Trophoblast cell (in vitro differentiated cells and primary cell): ENCODE results near the gene VWCE.

ENCODE experiments used
- DNase-seq, 2 donors: peaks; one replicate each; pipeline ENCODE4 v3.0.0-alpha.2; 2016
- H2AFZ ChIP-seq: 2 replicates; pipeline ENCODE4 v1.6.1; 2013; ENCODE audit warnings: low read length, moderate library complexity, mild to moderate bottlenecking; ENCODE audit not compliant: insufficient read depth, poor library complexity
- H2AK5ac ChIP-seq: 2 replicates; pipeline ENCODE4 v1.6.1; 2013; ENCODE audit warnings: mild to moderate bottlenecking, low read length
- H2BK120ac ChIP-seq: 2 replicates; pipeline ENCODE4 v1.6.1; 2013; ENCODE audit warnings: low read length, mild to moderate bottlenecking, moderate library complexity; ENCODE audit not compliant: insufficient read depth, poor library complexity
- H2BK12ac ChIP-seq: 2 replicates; pipeline ENCODE4 v1.6.1; 2013; ENCODE audit warnings: mild to moderate bottlenecking, low read length, moderate library complexity
- H2BK5ac ChIP-seq: 2 replicates; pipeline ENCODE4 v1.6.1; 2013; ENCODE audit warnings: low read length, low read depth, moderate library complexity, mild to moderate bottlenecking; ENCODE audit not compliant: poor library complexity
- H3K14ac ChIP-seq: 2 replicates; pipeline ENCODE4 v1.6.1; 2013; ENCODE audit warnings: mild to moderate bottlenecking, low read length
- H3K18ac ChIP-seq: 2 replicates; pipeline ENCODE4 v1.6.1; 2013; ENCODE audit warnings: mild to moderate bottlenecking, low read length
- H3K23ac ChIP-seq: 2 replicates; pipeline ENCODE4 v1.6.1; 2013; ENCODE audit warnings: low read length
- H3K27ac ChIP-seq: 2 replicates; pipeline ENCODE4 v1.5.1; 2013; ENCODE audit warnings: low read depth, mild to moderate bottlenecking, inconsistent platforms, low read length, moderate library complexity
- H3K27me3 ChIP-seq: 2 replicates; pipeline ENCODE4 v1.6.1; 2013; ENCODE audit warnings: inconsistent platforms, mild to moderate bottlenecking, low read length, moderate library complexity; ENCODE audit not compliant: insufficient read depth
- H3K36me3 ChIP-seq, 2 experiments: 1 replicate in 1 of 2; 2 replicates in 1 of 2; pipeline ENCODE4 v1.6.1; 2013; ENCODE audit warnings: low read length in 2 of 2, mild to moderate bottlenecking in 2 of 2, moderate library complexity in 1 of 2; ENCODE audit not compliant: insufficient read depth in 2 of 2, control insufficient read depth in 1 of 2
- H3K4ac ChIP-seq: 2 replicates; pipeline ENCODE4 v1.6.1; 2013; ENCODE audit warnings: low read depth, mild to moderate bottlenecking, low read length, moderate library complexity
- H3K4me1 ChIP-seq, 2 experiments: 1 replicate in 1 of 2; 2 replicates in 1 of 2; pipeline ENCODE4 v1.6.1; 2013; ENCODE audit warnings: low read length in 2 of 2, mild to moderate bottlenecking in 2 of 2, moderate library complexity in 1 of 2; ENCODE audit not compliant: insufficient read depth in 2 of 2, control insufficient read depth in 1 of 2
- H3K4me2 ChIP-seq: 2 replicates; pipeline ENCODE4 v1.6.1; 2013; ENCODE audit warnings: inconsistent platforms, mild to moderate bottlenecking, low read length, moderate library complexity
- H3K4me3 ChIP-seq: 2 replicates; pipeline ENCODE4 v1.5.1; 2013; ENCODE audit warnings: mild to moderate bottlenecking, low read depth, low read length, inconsistent platforms
- H3K79me1 ChIP-seq: one replicate; pipeline ENCODE4 v1.6.1; 2013; ENCODE audit warnings: low read length
- H3K79me2 ChIP-seq: 2 replicates; pipeline ENCODE4 v1.6.1; 2013; ENCODE audit warnings: low read length, mild to moderate bottlenecking; ENCODE audit not compliant: control insufficient read depth, insufficient read depth, poor library complexity
- H3K9ac ChIP-seq: 2 replicates; pipeline ENCODE4 v1.6.1; 2013; ENCODE audit warnings: mild to moderate bottlenecking, low read length
- H3K9me3 ChIP-seq: 2 replicates; pipeline ENCODE4 v1.6.1; 2013; ENCODE audit warnings: low read depth, mild to moderate bottlenecking, control low read depth, inconsistent platforms, low read length; ENCODE audit not compliant: insufficient read depth
- H4K12ac ChIP-seq: 2 replicates; pipeline ENCODE4 v1.6.1; 2013; ENCODE audit warnings: low read depth, mild to moderate bottlenecking, low read length, moderate library complexity
- H4K8ac ChIP-seq: 2 replicates; pipeline ENCODE4 v1.6.1; 2013; ENCODE audit warnings: low read depth, mild to moderate bottlenecking, low read length, moderate library complexity
- H4K91ac ChIP-seq: one replicate; pipeline ENCODE4 v1.6.1; 2013; ENCODE audit warnings: low read depth, mild to moderate bottlenecking, low read length, moderate library complexity
- WGBS: extraction: QIAGEN DNeasy Blood & Tissue Kit; methylation state at CpG from one replicate; pipeline ENCODE4 v1.1.7; 2013; ENCODE audit warnings: missing lambda C conversion rate; ENCODE audit not compliant: insufficient read length, insufficient coverage; ENCODE audit errors: extremely low coverage; 5-methylcytosine and 5-hydroxymethylcytosine counted together

The VWCE gene

DNA sequence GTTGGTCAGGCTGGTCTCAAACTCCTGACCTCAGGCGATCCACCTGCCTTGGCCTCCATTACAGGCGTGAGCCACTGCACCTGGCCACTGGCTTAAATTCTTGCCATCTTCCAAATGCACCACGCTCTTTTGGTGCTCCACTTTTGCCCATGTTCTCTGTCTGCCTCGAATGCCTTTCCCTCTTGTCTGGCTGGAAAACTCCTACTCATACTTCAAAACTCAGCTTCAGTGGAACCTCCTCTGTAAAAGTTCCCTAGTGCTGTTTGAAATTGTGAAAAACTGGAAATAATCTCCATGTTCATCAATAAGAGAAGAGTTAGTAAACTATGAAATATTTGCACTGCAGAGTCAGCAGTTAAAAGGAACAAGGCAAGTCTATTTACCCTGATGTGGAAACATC, 11.5 kb downstream of the VWCE start:
- H3K4me3 ChIP-seq = no peak overlapping the region
- no peak overlapping the region for H2BK120ac ChIP-seq
- no peaks in the 10 kb centered on the region for H3K79me1 ChIP-seq
- H3K27ac ChIP-seq = no peak overlapping the region
- H3K9ac ChIP-seq = no peak overlapping the region
- no peak overlapping the region for H2AK5ac ChIP-seq
- DNase-seq = peak in 1 of 2 donors; percentile 42
- H3K4me1 ChIP-seq = peaks cover 3 to 5% of the 10 kb centered on the region in 2 experiments
- no peak overlapping the region for H3K4ac ChIP-seq
- no peak overlapping the region for H4K8ac ChIP-seq
- no peak overlapping the region for H2BK5ac ChIP-seq
- no peak overlapping the region for H2AFZ ChIP-seq
- no peak overlapping the region for H3K18ac ChIP-seq
- peaks cover 4% of the 10 kb centered on the region for H3K9me3 ChIP-seq
- H3K36me3 ChIP-seq = peaks cover 11 to 18% of the 10 kb centered on the region in 2 experiments
- H3K23ac ChIP-seq = no peak overlapping the region
- H3K27me3 ChIP-seq = no peaks in the 10 kb centered on the region
- no peak overlapping the region for H4K91ac ChIP-seq
- H2BK12ac ChIP-seq = no peak overlapping the region
- no peak overlapping the region for H3K14ac ChIP-seq
- WGBS = no CpG with 5 or more reads among the region's 4 CpGs
- no peak overlapping the region for H3K4me2 ChIP-seq
- H4K12ac ChIP-seq = no peak overlapping the region
- no peaks in the 10 kb centered on the region for H3K79me2 ChIP-seq

- H3K36me3 ChIP-seq = peaks cover 8 to 16% of the 10 kb centered on the region in 2 experiments
- H2BK5ac ChIP-seq = no peak overlapping the region
- no peak overlapping the region for H2AFZ ChIP-seq
- H3K79me1 ChIP-seq = no peaks in the 10 kb centered on the region
- no peak overlapping the region for H2BK120ac ChIP-seq
- no peak overlapping the region for H4K91ac ChIP-seq
- H3K23ac ChIP-seq = no peak overlapping the region
- H4K12ac ChIP-seq = no peak overlapping the region
- H2BK12ac ChIP-seq = no peak overlapping the region
- no peak overlapping the region for H3K18ac ChIP-seq
- H3K9ac ChIP-seq = no peak overlapping the region
- no peaks in the 10 kb centered on the region for H3K27me3 ChIP-seq
- H3K14ac ChIP-seq = no peak overlapping the region
- peak overlapping the region; percentile 47 for H3K4me2 ChIP-seq
- H3K4me1 ChIP-seq = peaks cover 7 to 11% of the 10 kb centered on the region in 2 experiments
- no peak overlapping the region for H3K27ac ChIP-seq
- WGBS = no CpG with 5 or more reads among the region's 35 CpGs
- H3K9me3 ChIP-seq = peaks cover 4% of the 10 kb centered on the region
- no peak overlapping the region for H3K4ac ChIP-seq
- H3K4me3 ChIP-seq = no peak overlapping the region
- no peaks in the 10 kb centered on the region for H3K79me2 ChIP-seq
- H2AK5ac ChIP-seq = no peak overlapping the region
- DNase-seq = peak; percentile 79 to 86
- H4K8ac ChIP-seq = no peak overlapping the region
Measured at GRCh38 chr11:61281581-61282250, 13.4 kb downstream of the VWCE start.

DNA sequence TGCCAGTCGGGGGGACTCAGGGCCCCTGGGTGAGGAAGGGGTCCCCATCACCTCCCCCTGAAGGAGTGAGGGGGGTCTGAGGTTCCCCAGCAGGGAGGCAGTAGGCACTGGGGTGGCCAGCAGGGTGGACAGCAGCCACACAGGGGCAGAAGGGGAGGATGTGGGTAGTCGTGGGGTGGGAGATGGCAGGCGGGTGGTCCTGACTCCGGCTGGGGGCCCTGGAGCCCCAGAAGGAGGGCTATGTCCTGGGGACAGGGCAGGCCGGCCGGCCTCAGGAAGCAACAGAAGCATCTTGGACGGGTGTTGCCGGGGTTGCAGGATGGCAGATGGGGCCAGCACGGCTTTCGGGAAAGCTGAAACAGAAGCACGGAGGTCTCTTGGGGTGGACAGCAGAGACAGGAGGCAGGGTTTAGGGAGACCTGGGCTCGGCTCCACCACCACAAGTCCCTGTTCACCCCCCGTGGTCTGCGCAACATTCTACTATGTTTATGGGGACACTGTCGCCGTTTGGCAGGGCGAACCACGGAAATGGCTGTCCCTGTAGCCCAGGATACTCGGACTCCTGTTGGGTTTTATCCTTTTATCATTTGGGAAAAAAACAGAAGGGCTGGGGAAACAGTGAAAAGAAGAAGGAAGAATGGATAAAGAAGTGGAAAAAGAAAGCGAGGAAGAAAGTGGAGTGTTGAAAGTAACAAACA, 14.1 kb downstream of the VWCE start:
- H2BK12ac ChIP-seq = no peak overlapping the region
- peaks cover 6 to 14% of the 10 kb centered on the region in 2 experiments for H3K36me3 ChIP-seq
- H2BK5ac ChIP-seq = no peak overlapping the region
- no peak overlapping the region for H4K8ac ChIP-seq
- no peak overlapping the region for H3K27ac ChIP-seq
- peaks cover 4% of the 10 kb centered on the region for H3K9me3 ChIP-seq
- no peak overlapping the region for H3K23ac ChIP-seq
- no peak overlapping the region for H3K4me2 ChIP-seq
- H4K91ac ChIP-seq = no peak overlapping the region
- no peak overlapping the region for H3K4ac ChIP-seq
- H2AFZ ChIP-seq = no peak overlapping the region
- 100% methylated on average over 1 of the region's 20 CpGs for WGBS
- no peak overlapping the region for H2BK120ac ChIP-seq
- no peak overlapping the region for H2AK5ac ChIP-seq
- H3K18ac ChIP-seq = no peak overlapping the region
- H3K79me1 ChIP-seq = no peaks in the 10 kb centered on the region
- no peak for DNase-seq
- no peak overlapping the region for H3K14ac ChIP-seq
- H3K4me1 ChIP-seq = peaks cover 7 to 11% of the 10 kb centered on the region in 2 experiments
- no peaks in the 10 kb centered on the region for H3K79me2 ChIP-seq
- no peak overlapping the region for H3K9ac ChIP-seq
- no peak overlapping the region for H4K12ac ChIP-seq
- no peaks in the 10 kb centered on the region for H3K27me3 ChIP-seq
- peak overlapping the region; percentile 2 for H3K4me3 ChIP-seq

- H3K79me2 ChIP-seq = no peaks in the 10 kb centered on the region
- no CpG with 5 or more reads among the region's 12 CpGs for WGBS
- no peak for DNase-seq
Measured at GRCh38 chr11:61279934-61280659, 15.0 kb downstream of the VWCE start.

More at GRCh38 chr11:61279934-61280659, 15.0 kb downstream of the VWCE start:
- no peak overlapping the region for H4K91ac ChIP-seq
- H3K4me1 ChIP-seq = peaks cover 7 to 11% of the 10 kb centered on the region in 2 experiments
- H3K27ac ChIP-seq = no peak overlapping the region
- H4K8ac ChIP-seq = no peak overlapping the region
- no peak overlapping the region for H3K4me3 ChIP-seq
- no peak overlapping the region for H2AK5ac ChIP-seq
- no peak overlapping the region for H3K14ac ChIP-seq
- H2BK12ac ChIP-seq = no peak overlapping the region
- H3K18ac ChIP-seq = no peak overlapping the region
- H3K79me1 ChIP-seq = no peaks in the 10 kb centered on the region
- H2BK5ac ChIP-seq = no peak overlapping the region
- H3K4me2 ChIP-seq = no peak overlapping the region
- no peak overlapping the region for H3K23ac ChIP-seq
- H2AFZ ChIP-seq = no peak overlapping the region
- H2BK120ac ChIP-seq = no peak overlapping the region
- no peaks in the 10 kb centered on the region for H3K27me3 ChIP-seq
- no peak overlapping the region for H3K9ac ChIP-seq
- peaks cover 2% of the 10 kb centered on the region for H3K9me3 ChIP-seq
- no peak overlapping the region for H4K12ac ChIP-seq
- peaks cover 3 to 11% of the 10 kb centered on the region in 2 experiments for H3K36me3 ChIP-seq
- no peak overlapping the region for H3K4ac ChIP-seq
